Measurements from ENCODE around the gene SLC35G6.

The SLC35G6 gene

GRCh38 chr17:7499161-7499560 is 17.9 kb downstream of the SLC35G6 start:
- in situ Hi-C loops (cut with MboI; ENCODE audit: low sequenced_read_pairs) = no loop called here

GRCh38 chr17:7501729-7502128 is 20.5 kb downstream of the SLC35G6 start:
- in situ Hi-C loops (cut with MboI; ENCODE audit: low sequenced_read_pairs) = no loop called here

GRCh38 chr17:7502171-7502847 is 21.1 kb downstream of the SLC35G6 start:
- in situ Hi-C loops (cut with MboI; ENCODE audit: low sequenced_read_pairs) = no loop called here

GRCh38 chr17:7502987-7503386 is 21.7 kb downstream of the SLC35G6 start:
- in situ Hi-C loops (cut with MboI; ENCODE audit: low sequenced_read_pairs) = no loop called here

- in situ Hi-C loops (cut with MboI; ENCODE audit: low sequenced_read_pairs) = no loop called here
Measured at GRCh38 chr17:7503521-7503920, 22.3 kb downstream of the SLC35G6 start.

- in situ Hi-C loops (cut with MboI; ENCODE audit: low sequenced_read_pairs) = no loop called here
Measured at GRCh38 chr17:7508145-7508544, 26.9 kb downstream of the SLC35G6 start.

GRCh38 chr17:7508846-7509245 is 27.6 kb downstream of the SLC35G6 start:
- in situ Hi-C loops (cut with MboI; ENCODE audit: low sequenced_read_pairs) = no loop called here

- in situ Hi-C loops (cut with MboI; ENCODE audit: low sequenced_read_pairs) = no loop called here
Measured at GRCh38 chr17:7509937-7510336, 28.7 kb downstream of the SLC35G6 start.

GRCh38 chr17:7511108-7511507 is 29.9 kb downstream of the SLC35G6 start:
- in situ Hi-C loops (cut with MboI; ENCODE audit: low sequenced_read_pairs) = no loop called here

- in situ Hi-C loops (cut with MboI; ENCODE audit: low sequenced_read_pairs) = no loop called here
Measured at GRCh38 chr17:7512105-7512504, 30.9 kb downstream of the SLC35G6 start.

GRCh38 chr17:7512824-7513540 is 31.7 kb downstream of the SLC35G6 start:
- in situ Hi-C loops (cut with MboI; ENCODE audit: low sequenced_read_pairs) = no loop called here

GRCh38 chr17:7513850-7514419 is 32.7 kb downstream of the SLC35G6 start:
- in situ Hi-C loops (cut with MboI; ENCODE audit: low sequenced_read_pairs) = no loop called here

GRCh38 chr17:7515911-7516610 is 34.8 kb downstream of the SLC35G6 start:
- in situ Hi-C loops (cut with MboI; ENCODE audit: low sequenced_read_pairs) = no loop called here

- in situ Hi-C loops (cut with MboI; ENCODE audit: low sequenced_read_pairs) = no loop called here
Measured at GRCh38 chr17:7523033-7523432, 41.8 kb downstream of the SLC35G6 start.

- in situ Hi-C loops (cut with MboI; ENCODE audit: low sequenced_read_pairs) = no loop called here
Measured at GRCh38 chr17:7528842-7529241, 47.6 kb downstream of the SLC35G6 start.

GRCh38 chr17:7530023-7530900 is 49.0 kb downstream of the SLC35G6 start:
- in situ Hi-C loops (cut with MboI; ENCODE audit: low sequenced_read_pairs) = no loop called here

Measured in HL-60/S4 treated with retinoic acid at 250 ng/mL for 4 days and 3 days (cell line).